ENCODE data around the gene HDGFL2. TPM values are rescaled to one million over a fixed set of nuclear protein-coding genes. Genes with fewer than 3 reads are reported as not detected.

HDGFL2 gene
- total and polyA plus RNA-seq, 4 donors = 15.4 to 47.9 (median 29.8) TPM

GRCh38 chr19:4456843-4457653 lies 15.0 kb upstream of the HDGFL2 start:
- Histone ChIP-seq H3K9me3 (ENCODE audit: control insufficient read depth, low read length) (no peaks in the 10 kb centered on the region), H3K27ac (ENCODE audit: low read depth in 1 of 2, low read length in 2 of 2) (no peak overlapping the region), H3K4me1 (ENCODE audit: control insufficient read depth in 1 of 2, insufficient read depth in 2 of 2, low read length in 2 of 2) (no peaks in the 10 kb centered on the region), H3K27me3 (ENCODE audit: control insufficient read depth in 1 of 2, insufficient read depth in 2 of 2, low read length in 1 of 2) (no peaks in the 10 kb centered on the region), H3K4me3 (ENCODE audit: low read length in 2 of 2) (peak overlapping the region; percentile 60 to 63), H3K36me3 (ENCODE audit: control insufficient read depth in 1 of 2, insufficient read depth in 2 of 2, low read length in 1 of 2) (peaks cover 0 to 3% of the 10 kb centered on the region in 2 donors)
- DNase-seq = peak; percentile 72 to 87
- intact Hi-C loops (cut with DNase I) = loop anchor here (2.0 to 5.0 kb wide), 2 partner anchors 54 to 55 kb away; partner anchors contain the start of genes CHAF1A (in 2 of the 2) and SH3GL1 (in 1 of the 2)
- peak; percentile 53 for ATAC-seq (ENCODE audit: low FRiP score)
- WGBS, 2 donors = 1 to 2% methylated on average over 29 to 51 of the region's 53 CpGs

- no peaks in the 10 kb centered on the region for H3K27me3 ChIP-seq (ENCODE audit: control insufficient read depth in 1 of 2, insufficient read depth in 2 of 2, low read length in 1 of 2)
- WGBS, 2 donors = 8% methylated on average over 49 to 52 of the region's 52 CpGs
Observed at GRCh38 chr19:4457654-4458395, 14.3 kb upstream of the HDGFL2 start, which contains the start of gene UBXN6. UBXN6 (minus strand) TSS chr19:4457794; CDS start chr19:4457697, 97 bp downstream.

DNA sequence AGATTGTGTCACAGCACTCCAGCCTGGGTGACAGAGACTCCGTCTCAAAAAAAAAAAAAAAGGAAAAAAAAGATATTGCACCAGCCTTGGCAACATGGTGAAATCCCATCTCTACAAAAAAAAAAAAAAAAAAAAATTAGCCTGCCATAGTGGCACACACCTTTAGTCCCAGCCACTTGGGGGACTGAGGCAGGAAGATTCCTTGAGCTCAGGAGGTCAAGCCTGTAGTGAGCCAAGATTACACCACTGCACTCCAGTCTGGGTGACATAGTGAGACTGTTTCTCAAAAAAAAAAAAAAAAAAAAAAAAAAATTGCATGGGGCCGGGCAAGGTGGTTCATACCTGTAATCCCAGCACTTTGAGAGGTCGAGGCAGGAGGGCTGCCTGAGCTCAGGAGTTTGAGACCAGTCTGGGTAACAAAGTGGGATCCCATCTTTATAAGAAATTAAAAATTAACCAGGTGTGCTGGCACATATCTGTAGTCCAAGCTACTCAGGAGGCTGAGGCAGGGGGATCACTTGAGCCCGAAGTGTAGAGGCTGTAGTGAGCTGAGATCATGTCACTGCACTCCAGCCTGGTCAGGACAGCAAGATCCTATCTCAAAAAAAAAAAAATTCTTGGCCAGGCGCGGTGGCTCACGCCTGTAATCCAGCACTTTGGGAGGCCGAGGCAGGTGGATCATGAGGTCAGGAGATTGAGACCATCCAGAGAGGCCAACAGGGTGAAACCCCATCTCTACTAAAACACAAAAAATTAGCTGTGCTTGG lies 7.1 kb upstream of the HDGFL2 start:
- DNase-seq = no peak
- Histone ChIP-seq H3K9me3 (ENCODE audit: control insufficient read depth, low read length) (no peaks in the 10 kb centered on the region), H3K27ac (ENCODE audit: low read depth in 1 of 2, low read length in 2 of 2) (no peak overlapping the region), H3K4me3 (ENCODE audit: low read length in 2 of 2) (no peak overlapping the region), H3K4me1 (ENCODE audit: control insufficient read depth in 1 of 2, insufficient read depth in 2 of 2, low read length in 2 of 2) (no peaks in the 10 kb centered on the region), H3K27me3 (ENCODE audit: control insufficient read depth in 1 of 2, insufficient read depth in 2 of 2, low read length in 1 of 2) (no peaks in the 10 kb centered on the region), H3K36me3 (ENCODE audit: control insufficient read depth in 1 of 2, insufficient read depth in 2 of 2, low read length in 1 of 2) (no peaks in the 10 kb centered on the region)
- 79 to 84% methylated on average over 8 of the region's 8 CpGs for WGBS, 2 donors
- ATAC-seq (ENCODE audit: low FRiP score) = no peak
- intact Hi-C loops (cut with DNase I) = no loop called here

More at GRCh38 chr19:4457654-4458395, 14.3 kb upstream of the HDGFL2 start, which contains the start of gene UBXN6:
- Histone ChIP-seq H3K4me1 (ENCODE audit: control insufficient read depth in 1 of 2, insufficient read depth in 2 of 2, low read length in 2 of 2) (no peaks in the 10 kb centered on the region), H3K36me3 (ENCODE audit: control insufficient read depth in 1 of 2, insufficient read depth in 2 of 2, low read length in 1 of 2) (no peaks in the 10 kb centered on the region), H3K4me3 (ENCODE audit: low read length in 2 of 2) (peak within 1 kb of the TSS; percentile 60 to 63), H3K9me3 (ENCODE audit: control insufficient read depth, low read length) (no peaks in the 10 kb centered on the region), H3K27ac (ENCODE audit: low read depth in 1 of 2, low read length in 2 of 2) (no peak within 1 kb of the TSS)
- ATAC-seq (ENCODE audit: low FRiP score) (peak; percentile 96), DNase-seq (peak; percentile 99)
- intact Hi-C loops (cut with DNase I) = loop anchor here (2.0 to 5.0 kb wide), 2 partner anchors 55 to 56 kb away; partner anchors contain the start of genes CHAF1A (in 2 of the 2) and SH3GL1 (in 1 of the 2)

- H3K27me3 ChIP-seq (ENCODE audit: control insufficient read depth in 1 of 2, insufficient read depth in 2 of 2, low read length in 1 of 2) = no peaks in the 10 kb centered on the region
- H3K9me3 ChIP-seq (ENCODE audit: control insufficient read depth, low read length) = no peaks in the 10 kb centered on the region
- DNase-seq (no peak), ATAC-seq (ENCODE audit: low FRiP score) (no peak)
- H3K4me1 ChIP-seq (ENCODE audit: control insufficient read depth in 1 of 2, insufficient read depth in 2 of 2, low read length in 2 of 2) = no peaks in the 10 kb centered on the region
- H3K27ac ChIP-seq (ENCODE audit: low read depth in 1 of 2, low read length in 2 of 2) = no peak overlapping the region
- intact Hi-C loops (cut with DNase I) = no loop called here
- 86 to 92% methylated on average over 3 of the region's 3 CpGs for WGBS, 2 donors
- no peak overlapping the region for H3K4me3 ChIP-seq (ENCODE audit: low read length in 2 of 2)
- no peaks in the 10 kb centered on the region for H3K36me3 ChIP-seq (ENCODE audit: control insufficient read depth in 1 of 2, insufficient read depth in 2 of 2, low read length in 1 of 2)
Observed at GRCh38 chr19:4467835-4468234, 4.3 kb upstream of the HDGFL2 start.

DNA sequence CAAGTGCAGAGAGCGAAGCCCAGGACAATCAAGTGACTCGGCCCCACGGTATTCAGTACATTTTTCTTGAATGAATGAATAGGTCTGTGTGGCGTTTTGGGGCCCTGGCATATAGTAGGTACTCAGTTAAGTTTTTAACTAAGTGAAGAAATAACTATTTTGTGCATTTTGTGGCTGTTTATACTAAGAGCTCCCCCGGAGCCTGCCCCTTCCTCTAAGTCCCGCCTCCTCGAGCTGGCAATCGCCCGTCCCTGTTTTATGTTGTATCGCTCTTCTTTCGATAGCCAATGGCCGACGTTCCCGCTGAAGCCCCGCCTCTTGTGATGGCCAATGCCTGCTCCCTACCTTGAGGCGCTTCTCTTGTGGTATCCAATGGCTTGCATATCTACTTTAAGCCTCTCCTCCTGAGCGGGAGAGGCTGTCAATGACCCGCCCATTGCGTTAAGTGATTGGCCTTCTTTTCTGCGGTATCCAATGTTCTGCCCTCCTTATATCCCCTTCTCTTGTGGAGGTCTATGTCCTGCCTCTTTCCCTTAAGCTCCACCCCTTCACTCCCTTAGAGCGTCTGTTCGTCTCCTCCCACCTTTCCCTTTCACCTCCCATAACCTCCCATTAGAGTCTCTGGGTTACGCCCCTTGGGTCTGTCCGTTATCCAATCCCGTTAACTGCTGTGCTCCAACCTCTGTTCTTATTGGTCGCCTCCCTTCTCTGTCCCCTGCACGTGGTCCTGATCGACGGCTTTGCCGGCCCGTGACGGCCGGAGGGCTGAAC lies 509 bp upstream of the HDGFL2 start:
- intact Hi-C loops (cut with DNase I) = no loop called here
- DNase-seq = peak; percentile 98 to 99
- peaks cover 0 to 2% of the 10 kb centered on the region in 2 donors for H3K4me1 ChIP-seq (ENCODE audit: control insufficient read depth in 1 of 2, insufficient read depth in 2 of 2, low read length in 2 of 2)

DNA sequence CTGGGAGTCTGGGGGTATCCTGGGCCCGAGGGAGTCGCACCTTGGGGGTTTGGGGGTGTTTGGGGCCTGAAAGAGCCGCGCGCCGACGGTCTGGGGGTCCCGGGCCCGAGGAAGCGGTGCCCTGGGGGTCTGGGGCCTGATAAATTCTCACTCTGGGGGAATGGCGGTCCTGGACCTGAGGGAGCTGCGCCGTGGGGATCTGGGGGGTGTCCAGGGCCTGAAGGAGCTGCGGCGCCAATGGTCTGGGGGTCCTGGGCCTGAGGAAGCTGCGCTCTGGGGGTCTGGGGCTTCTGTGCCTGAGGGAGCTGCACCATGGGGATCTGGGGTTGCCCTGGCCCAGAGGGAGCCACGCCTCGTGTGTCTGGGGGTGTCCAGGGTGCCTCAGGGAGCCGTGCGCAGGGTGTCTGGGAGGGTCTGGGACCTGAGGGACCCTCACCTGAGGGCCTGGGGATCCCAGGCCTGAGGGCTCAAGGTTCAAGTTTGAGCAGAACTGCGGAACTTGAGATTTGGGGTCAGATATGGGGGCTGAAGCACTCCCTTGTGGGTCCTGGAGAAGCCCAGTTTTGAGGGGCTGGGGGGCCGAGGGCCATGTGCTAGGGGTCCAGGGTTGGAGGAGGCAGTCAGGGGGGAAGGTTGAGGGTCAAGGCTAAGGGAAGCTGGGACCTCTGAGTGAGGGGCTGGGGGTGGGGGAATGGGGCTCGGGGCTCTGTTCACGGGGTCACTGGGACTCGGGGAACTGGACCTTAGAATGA lies 1.1 kb downstream of the HDGFL2 start:
- H3K9me3 ChIP-seq (ENCODE audit: control insufficient read depth, low read length) = no peaks in the 10 kb centered on the region
- H3K27me3 ChIP-seq (ENCODE audit: control insufficient read depth in 1 of 2, insufficient read depth in 2 of 2, low read length in 1 of 2) = no peaks in the 10 kb centered on the region
- peak overlapping the region; percentile 86 to 93 for H3K4me3 ChIP-seq (ENCODE audit: low read length in 2 of 2)
- no peak for DNase-seq
- no peak overlapping the region for H3K27ac ChIP-seq (ENCODE audit: low read depth in 1 of 2, low read length in 2 of 2)
- 18 to 19% methylated on average over 25 of the region's 25 CpGs for WGBS, 2 donors
- peaks cover 0 to 2% of the 10 kb centered on the region in 2 donors for H3K4me1 ChIP-seq (ENCODE audit: control insufficient read depth in 1 of 2, insufficient read depth in 2 of 2, low read length in 2 of 2)
- intact Hi-C loops (cut with DNase I) = no loop called here
- H3K36me3 ChIP-seq (ENCODE audit: control insufficient read depth in 1 of 2, insufficient read depth in 2 of 2, low read length in 1 of 2) = peaks cover 0 to 2% of the 10 kb centered on the region in 2 donors
- no peak for ATAC-seq (ENCODE audit: low FRiP score)

More for the DNA sequence above, 509 bp upstream of the HDGFL2 start:
- 0% methylated on average over 33 of the region's 33 CpGs for WGBS, 2 donors
- peaks cover 0 to 2% of the 10 kb centered on the region in 2 donors for H3K36me3 ChIP-seq (ENCODE audit: control insufficient read depth in 1 of 2, insufficient read depth in 2 of 2, low read length in 1 of 2)
- no peaks in the 10 kb centered on the region for H3K27me3 ChIP-seq (ENCODE audit: control insufficient read depth in 1 of 2, insufficient read depth in 2 of 2, low read length in 1 of 2)
- peak overlapping the region; percentile 54 to 93 for H3K4me3 ChIP-seq (ENCODE audit: low read length in 2 of 2)
- peak overlapping the region in 1 of 2 donors; percentile 34 for H3K27ac ChIP-seq (ENCODE audit: low read depth in 1 of 2, low read length in 2 of 2)
- no peaks in the 10 kb centered on the region for H3K9me3 ChIP-seq (ENCODE audit: control insufficient read depth, low read length)
- ATAC-seq (ENCODE audit: low FRiP score) = peak; percentile 98

DNA sequence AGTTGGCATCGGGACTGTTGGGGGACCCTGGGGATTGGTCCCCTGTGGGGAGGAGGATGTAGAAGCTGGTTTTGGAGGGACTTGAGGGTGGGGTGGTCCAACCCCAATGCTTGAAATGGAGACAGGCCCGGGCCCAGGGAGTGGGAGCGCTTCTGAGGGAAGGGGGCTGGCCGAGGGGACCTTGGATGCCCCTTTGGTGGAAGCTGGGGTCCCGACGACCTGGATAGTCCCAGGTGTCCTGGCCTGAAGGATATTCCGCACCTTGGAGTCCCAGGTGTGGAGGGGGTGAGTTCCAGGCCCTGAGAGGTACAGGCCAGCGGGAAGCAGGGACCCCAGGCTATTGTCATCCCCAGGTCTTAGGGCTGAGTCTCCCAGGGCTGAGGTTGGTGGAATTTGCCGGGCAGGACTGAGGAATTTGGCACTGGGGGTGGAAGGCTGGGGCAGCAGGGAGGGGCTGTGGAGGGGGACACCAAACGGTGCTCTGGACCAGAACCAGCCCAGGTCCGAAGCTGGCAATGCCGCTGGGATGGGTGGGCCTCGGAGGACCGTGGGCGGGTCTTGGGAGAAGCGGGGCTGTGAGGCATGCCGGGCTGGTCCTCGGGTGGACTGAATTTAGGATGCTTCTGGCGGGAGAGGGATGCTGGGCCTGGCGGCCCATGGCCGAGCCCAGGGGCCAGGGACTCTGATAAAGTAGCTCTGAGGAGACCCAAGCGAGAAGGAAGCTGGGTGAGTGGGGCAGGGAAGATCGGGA lies 1.8 kb downstream of the HDGFL2 start:
- 16 to 17% methylated on average over 22 to 23 of the region's 23 CpGs for WGBS, 2 donors
- intact Hi-C loops (cut with DNase I) = no loop called here
- Histone ChIP-seq H3K4me1 (ENCODE audit: control insufficient read depth in 1 of 2, insufficient read depth in 2 of 2, low read length in 2 of 2) (peaks cover 0 to 2% of the 10 kb centered on the region in 2 donors), H3K36me3 (ENCODE audit: control insufficient read depth in 1 of 2, insufficient read depth in 2 of 2, low read length in 1 of 2) (peaks cover 0 to 2% of the 10 kb centered on the region in 2 donors), H3K27ac (ENCODE audit: low read depth in 1 of 2, low read length in 2 of 2) (no peak overlapping the region), H3K4me3 (ENCODE audit: low read length in 2 of 2) (peak overlapping the region in 1 of 2 donors; percentile 11), H3K27me3 (ENCODE audit: control insufficient read depth in 1 of 2, insufficient read depth in 2 of 2, low read length in 1 of 2) (no peaks in the 10 kb centered on the region), H3K9me3 (ENCODE audit: control insufficient read depth, low read length) (no peaks in the 10 kb centered on the region)
- DNase-seq = no peak
- no peak for ATAC-seq (ENCODE audit: low FRiP score)

Measured in aorta (tissue), 5 donors.